ENCODE measurements around the gene TDRD10. TPM values are rescaled to one million over a fixed set of nuclear protein-coding genes. Genes with fewer than 3 reads are reported as not detected.

TDRD10 gene
- total RNA-seq = 1 to 10 TPM; 2.8 to 4.1 (median 3.4) TPM
- polyA plus RNA-seq = 4.9 TPM
- long read RNA-seq, donor 1, partial matches to known transcripts = 3 of 11 reads
- long read RNA-seq, donor 1, other reads (novel, unspliced or antisense) = 7 of 11 reads
- long read RNA-seq, donor 2, partial matches to known transcripts = 0 of 3 reads
- long read RNA-seq, donor 2, other reads (novel, unspliced or antisense) = 3 of 3 reads
- long read RNA-seq, donor 3, partial matches to known transcripts = 0 of 6 reads
- long read RNA-seq, donor 3, other reads (novel, unspliced or antisense) = 6 of 6 reads
- long read RNA-seq, donor 4, partial matches to known transcripts = 0 of 2 reads
- long read RNA-seq, donor 4, other reads (novel, unspliced or antisense) = 2 of 2 reads

GRCh38 chr1:154502066-154502743, at the start of gene TDRD10, which contains the start of gene SHE:
TDRD10 (plus strand) TSS chr1:154502219; CDS start chr1:154506904, 4,685 bp downstream.
SHE (minus strand) TSS chr1:154502412; CDS start chr1:154502026, 386 bp downstream.
- Histone ChIP-seq H3K4me1 (ENCODE audit: control insufficient read depth, insufficient read depth, low read length) (no peaks in the 10 kb centered on the region), H3K9me3 (ENCODE audit: control insufficient read depth, low read length) (no peaks in the 10 kb centered on the region), H3K27me3 (ENCODE audit: control insufficient read depth, insufficient read depth) (no peaks in the 10 kb centered on the region), H3K4me3 (ENCODE audit: low read length) (peak within 1 kb of the TSS; percentile 53), H3K27ac (ENCODE audit: low read length) (peak within 1 kb of the TSS; percentile 56)
- ATAC-seq (peak; percentile 84 to 88), DNase-seq (peak; percentile 68 to 88 (median 87))
- 1% methylated on average over 90 of the region's 90 CpGs for WGBS
- intact Hi-C loops (cut with DNase I) = no loop called here

GRCh38 chr1:154453161-154453560, 48.9 kb upstream of the TDRD10 start:
- ATAC-seq = peak; percentile 25 to 29
- H3K4me3 ChIP-seq (ENCODE audit: low read length) = no peak overlapping the region
- no peaks in the 10 kb centered on the region for H3K9me3 ChIP-seq (ENCODE audit: control insufficient read depth, low read length)
- no peaks in the 10 kb centered on the region for H3K27me3 ChIP-seq (ENCODE audit: control insufficient read depth, insufficient read depth)
- no peaks in the 10 kb centered on the region for H3K4me1 ChIP-seq (ENCODE audit: control insufficient read depth, insufficient read depth, low read length)
- intact Hi-C loops (cut with DNase I) = no loop called here
- peak in 1 of 3 donors; percentile 41 for DNase-seq
- peak overlapping the region; percentile 44 for H3K27ac ChIP-seq (ENCODE audit: low read length)
- 81% methylated on average over 5 of the region's 5 CpGs for WGBS

- no peaks in the 10 kb centered on the region for H3K4me1 ChIP-seq (ENCODE audit: control insufficient read depth, insufficient read depth, low read length)
- no peak overlapping the region for H3K4me3 ChIP-seq (ENCODE audit: low read length)
- DNase-seq = peak in 1 of 3 donors; percentile 6
- H3K27ac ChIP-seq (ENCODE audit: low read length) = peak overlapping the region; percentile 44
- no peaks in the 10 kb centered on the region for H3K9me3 ChIP-seq (ENCODE audit: control insufficient read depth, low read length)
- peak; percentile 80 to 88 for ATAC-seq
- no peaks in the 10 kb centered on the region for H3K27me3 ChIP-seq (ENCODE audit: control insufficient read depth, insufficient read depth)
- WGBS = 61% methylated on average over 5 of the region's 5 CpGs
- intact Hi-C loops (cut with DNase I) = no loop called here
These were observed 48.3 kb upstream of the TDRD10 start for GRCh38 chr1:154453574-154454352.

GRCh38 chr1:154454386-154455120, 47.5 kb upstream of the TDRD10 start:
- intact Hi-C loops (cut with DNase I) = no loop called here
- 80% methylated on average over 5 of the region's 5 CpGs for WGBS
- ATAC-seq = no peak

GRCh38 chr1:154456631-154457030, 45.4 kb upstream of the TDRD10 start:
- H3K4me1 ChIP-seq (ENCODE audit: control insufficient read depth, insufficient read depth, low read length) = no peaks in the 10 kb centered on the region
- no peak overlapping the region for H3K27ac ChIP-seq (ENCODE audit: low read length)
- H3K4me3 ChIP-seq (ENCODE audit: low read length) = no peak overlapping the region
- no peaks in the 10 kb centered on the region for H3K9me3 ChIP-seq (ENCODE audit: control insufficient read depth, low read length)
- intact Hi-C loops (cut with DNase I) = no loop called here
- no peaks in the 10 kb centered on the region for H3K27me3 ChIP-seq (ENCODE audit: control insufficient read depth, insufficient read depth)
- ATAC-seq = no peak
- WGBS = 75% methylated on average over 6 of the region's 6 CpGs
- no peak for DNase-seq

More at GRCh38 chr1:154454386-154455120, 47.5 kb upstream of the TDRD10 start:
- Histone ChIP-seq H3K27me3 (ENCODE audit: control insufficient read depth, insufficient read depth) (no peaks in the 10 kb centered on the region), H3K27ac (ENCODE audit: low read length) (no peak overlapping the region), H3K4me3 (ENCODE audit: low read length) (no peak overlapping the region), H3K4me1 (ENCODE audit: control insufficient read depth, insufficient read depth, low read length) (no peaks in the 10 kb centered on the region), H3K9me3 (ENCODE audit: control insufficient read depth, low read length) (no peaks in the 10 kb centered on the region)
- peak in 1 of 3 donors; percentile 10 for DNase-seq

GRCh38 chr1:154459080-154459479, 42.9 kb upstream of the TDRD10 start:
- Histone ChIP-seq H3K27ac (ENCODE audit: low read length) (no peak overlapping the region), H3K4me3 (ENCODE audit: low read length) (no peak overlapping the region), H3K9me3 (ENCODE audit: control insufficient read depth, low read length) (no peaks in the 10 kb centered on the region), H3K4me1 (ENCODE audit: control insufficient read depth, insufficient read depth, low read length) (peaks cover 5% of the 10 kb centered on the region), H3K27me3 (ENCODE audit: control insufficient read depth, insufficient read depth) (no peaks in the 10 kb centered on the region)
- ATAC-seq (no peak), DNase-seq (no peak)
- intact Hi-C loops (cut with DNase I) = no loop called here

GRCh38 chr1:154460695-154461260, 41.2 kb upstream of the TDRD10 start:
- DNase-seq = no peak
- Histone ChIP-seq H3K4me1 (ENCODE audit: control insufficient read depth, insufficient read depth, low read length) (peaks cover 5% of the 10 kb centered on the region), H3K9me3 (ENCODE audit: control insufficient read depth, low read length) (no peaks in the 10 kb centered on the region)

GRCh38 chr1:154463512-154463990, 38.5 kb upstream of the TDRD10 start:
- Histone ChIP-seq H3K4me1 (ENCODE audit: control insufficient read depth, insufficient read depth, low read length) (peaks cover 7% of the 10 kb centered on the region), H3K9me3 (ENCODE audit: control insufficient read depth, low read length) (no peaks in the 10 kb centered on the region), H3K4me3 (ENCODE audit: low read length) (no peak overlapping the region), H3K27me3 (ENCODE audit: control insufficient read depth, insufficient read depth) (no peaks in the 10 kb centered on the region), H3K27ac (ENCODE audit: low read length) (peak overlapping the region; percentile 30)
- 54% methylated on average over 4 of the region's 4 CpGs for WGBS
- ATAC-seq (peak; percentile 22 to 59), DNase-seq (no peak)
- intact Hi-C loops (cut with DNase I) = loop anchor here in 1 of 4 donors (10.0 kb wide), 1 partner anchor 69 kb away; no protein-coding TSS in a partner anchor

More at GRCh38 chr1:154460695-154461260, 41.2 kb upstream of the TDRD10 start:
- Histone ChIP-seq H3K27ac (ENCODE audit: low read length) (no peak overlapping the region), H3K27me3 (ENCODE audit: control insufficient read depth, insufficient read depth) (no peaks in the 10 kb centered on the region), H3K4me3 (ENCODE audit: low read length) (no peak overlapping the region)
- 80% methylated on average over 15 of the region's 15 CpGs for WGBS
- ATAC-seq = no peak
- intact Hi-C loops (cut with DNase I) = loop anchor here in 1 of 4 donors (10.0 kb wide), 1 partner anchor 66 kb away; no protein-coding TSS in a partner anchor

GRCh38 chr1:154465621-154466195, 36.3 kb upstream of the TDRD10 start:
- Histone ChIP-seq H3K9me3 (ENCODE audit: control insufficient read depth, low read length) (no peaks in the 10 kb centered on the region), H3K4me1 (ENCODE audit: control insufficient read depth, insufficient read depth, low read length) (peaks cover 7% of the 10 kb centered on the region), H3K27me3 (ENCODE audit: control insufficient read depth, insufficient read depth) (no peaks in the 10 kb centered on the region), H3K4me3 (ENCODE audit: low read length) (no peak overlapping the region), H3K27ac (ENCODE audit: low read length) (no peak overlapping the region)
- no peak for ATAC-seq
- DNase-seq = no peak
- intact Hi-C loops (cut with DNase I) = loop anchor here in 1 of 4 donors (10.0 kb wide), 1 partner anchor 71 kb away; no protein-coding TSS in a partner anchor
- WGBS = 83% methylated on average over 8 of the region's 8 CpGs
